IMR-90 (cell line): ENCODE measurements around the gene ZNF705A. TPM values are rescaled to one million over a fixed set of nuclear protein-coding genes. Genes with fewer than 3 reads are reported as not detected.
A peak's percentile ranks its signal among the peaks of the same experiment; 100 is the strongest.

Experiments
- ATAC-seq: fragments of 200-7000 bp; cut with Tn5 transposase; 2 replicates; pipeline ENCODE4 v1.9.1; 2020; ENCODE audit warnings: low read depth, mild to moderate bottlenecking, moderate library complexity
- BruUV-seq: library from RNA; stranded (reverse); fragments of 400-500 nt; replicated peaks from 2 replicates; lab custom pipeline; 2021; lab: Mats Ljungman, UMichigan
- CTCF ChIA-PET: fragments of 300-600 bp; formaldehyde crosslinking; extraction: SDS; loops from one replicate; lab custom pipeline; 2021; ENCODE audit warnings: antibody characterized with exemption; lab: Yijun Ruan, JAX
- POLR2A ChIA-PET: fragments of 300-600 bp; sonication (Branson Sonifier 250); formaldehyde crosslinking; loops from one replicate; lab custom pipeline; 2022; ENCODE audit warnings: antibody characterized with exemption; ENCODE audit not compliant: unreplicated experiment; lab: Charles Lee
- DNase-seq: peaks from one replicate; pipeline ENCODE4 v3.0.0; 2013
- H2AFZ ChIP-seq: replicated peaks from 2 replicates; pipeline ENCODE3; 2013; ENCODE audit warnings: low read length, mild to moderate bottlenecking; ENCODE audit not compliant: poor library complexity
- H2AK5ac ChIP-seq: 2 replicates; pipeline ENCODE4 v1.6.1; 2013; ENCODE audit warnings: low read depth, low read length, inconsistent platforms
- H2AK9ac ChIP-seq: replicated peaks from 2 replicates; pipeline ENCODE3; 2013; ENCODE audit warnings: mild to moderate bottlenecking, low read depth, low read length, moderate library complexity; ENCODE audit not compliant: poor library complexity
- H2BK120ac ChIP-seq: 2 replicates; pipeline ENCODE4 v1.6.1; 2013; ENCODE audit warnings: low read depth, low read length, inconsistent platforms
- H2BK15ac ChIP-seq: 3 replicates; pipeline ENCODE4 v1.6.1; 2013; ENCODE audit warnings: low read depth, low read length, inconsistent platforms
- H2BK20ac ChIP-seq: 2 replicates; pipeline ENCODE4 v1.6.1; 2013; ENCODE audit warnings: low read depth, mild to moderate bottlenecking, inconsistent platforms, low read length, moderate library complexity
- H2BK5ac ChIP-seq: 2 replicates; pipeline ENCODE4 v1.6.1; 2013; ENCODE audit warnings: mild to moderate bottlenecking, low read depth, low read length, inconsistent platforms; ENCODE audit not compliant: poor library complexity, severe bottlenecking
- H3K14ac ChIP-seq: replicated peaks from 2 replicates; pipeline ENCODE4 v1.6.1; 2013; ENCODE audit warnings: low read depth, low read length, inconsistent platforms
- H3K18ac ChIP-seq: 2 replicates; pipeline ENCODE4 v1.6.1; 2013; ENCODE audit warnings: low read depth, low read length, control low read depth
- H3K23ac ChIP-seq: 2 replicates; pipeline ENCODE4 v1.6.1; 2013; ENCODE audit warnings: low read depth, low read length, inconsistent platforms
- H3K27ac ChIP-seq: 2 replicates; pipeline ENCODE4 v1.5.1; 2013; ENCODE audit warnings: mild to moderate bottlenecking, control low read depth, low read length; ENCODE audit not compliant: insufficient read depth
- H3K27me3 ChIP-seq: 2 replicates; pipeline ENCODE4 v1.6.1; 2013; ENCODE audit warnings: low read length; ENCODE audit not compliant: control insufficient read depth, insufficient read depth
- H3K36me3 ChIP-seq: 2 replicates; pipeline ENCODE4 v1.6.1; 2013; ENCODE audit warnings: low read length, mixed read lengths; ENCODE audit not compliant: control insufficient read depth, insufficient read depth
- H3K4ac ChIP-seq: 2 replicates; pipeline ENCODE4 v1.6.1; 2013; ENCODE audit warnings: low read depth, low read length, inconsistent platforms
- H3K4me1 ChIP-seq: 2 replicates; pipeline ENCODE4 v1.6.1; 2013; ENCODE audit warnings: low read length, mixed read lengths; ENCODE audit not compliant: control insufficient read depth, insufficient read depth
- H3K4me2 ChIP-seq: 2 replicates; pipeline ENCODE4 v1.6.1; 2013; ENCODE audit warnings: low read depth, mild to moderate bottlenecking, control low read depth, low read length, moderate library complexity
- H3K4me3 ChIP-seq: 2 replicates; pipeline ENCODE4 v1.5.1; 2013; ENCODE audit warnings: low read depth, mild to moderate bottlenecking, control low read depth, low read length, moderate library complexity; ENCODE audit not compliant: insufficient read depth
- H3K56ac ChIP-seq: 2 replicates; pipeline ENCODE4 v1.6.1; 2013; ENCODE audit warnings: low read length, inconsistent platforms; ENCODE audit not compliant: insufficient read depth; ENCODE audit errors: extremely low read depth
- H3K79me1 ChIP-seq, 2 experiments: 2 replicates each; pipeline ENCODE4 v1.6.1; 2013; ENCODE audit warnings: low read length in 2 of 2, inconsistent platforms in 1 of 2, low read depth in 1 of 2
- H3K9ac ChIP-seq: 2 replicates; pipeline ENCODE4 v1.6.1; 2013; ENCODE audit warnings: low read depth, low read length, control low read depth
- H3K9me1 ChIP-seq: 2 replicates; pipeline ENCODE4 v1.6.1; 2013; ENCODE audit warnings: low read length, inconsistent platforms; ENCODE audit not compliant: insufficient read depth
- H3K9me3 ChIP-seq: 2 replicates; pipeline ENCODE4 v1.6.1; 2013; ENCODE audit warnings: low read length; ENCODE audit not compliant: control insufficient read depth, insufficient read depth
- H4K20me1 ChIP-seq: 2 replicates; pipeline ENCODE4 v1.6.1; 2013; ENCODE audit warnings: low read length, inconsistent platforms; ENCODE audit not compliant: insufficient read depth
- H4K5ac ChIP-seq: 2 replicates; pipeline ENCODE4 v1.6.1; 2013; ENCODE audit warnings: mild to moderate bottlenecking, low read depth, low read length, control low read depth
- H4K8ac ChIP-seq, 2 experiments: 2 replicates each; pipeline ENCODE4 v1.6.1; 2013; ENCODE audit warnings: low read depth in 2 of 2, low read length in 2 of 2, control low read depth in 1 of 2, inconsistent platforms in 1 of 2
- H4K91ac ChIP-seq: 2 replicates; pipeline ENCODE4 v1.6.1; 2013; ENCODE audit warnings: low read depth, low read length, inconsistent platforms; ENCODE audit not compliant: insufficient read depth
- CEBPB ChIP-seq: IDR thresholded peaks from 2 replicates; pipeline ENCODE4 v1.6.1; 2012; ENCODE audit warnings: low read depth, low read length, improper control_type of control experiment
- CTCF ChIP-seq: conservative IDR thresholded peaks from 2 replicates; pipeline ENCODE4 v1.5.1; 2012; ENCODE audit warnings: mild to moderate bottlenecking, low read depth, low read length, improper control_type of control experiment
- ELK1 ChIP-seq: fragments of 150-350 bp; IDR thresholded peaks from 2 replicates; pipeline ENCODE4 v1.6.1; 2016; ENCODE audit warnings: low read depth, mild to moderate bottlenecking, low read length, moderate library complexity, borderline replicate concordance
- POLR2A ChIP-seq: IDR thresholded peaks from 2 replicates; pipeline ENCODE4 v1.6.1; 2012; ENCODE audit warnings: mild to moderate bottlenecking, low read depth, low read length
- RAD21 ChIP-seq: IDR thresholded peaks from 2 replicates; pipeline ENCODE4 v1.6.1; 2012; ENCODE audit warnings: low read length, improper control_type of control experiment
- RFX5 ChIP-seq: IDR thresholded peaks from 2 replicates; pipeline ENCODE4 v1.8.0; 2012; ENCODE audit warnings: low read depth, mild to moderate bottlenecking, low read length, moderate library complexity
- SMC3 ChIP-seq: fragments of 150-350 bp; IDR thresholded peaks from 2 replicates; pipeline ENCODE4 v1.6.1; 2016; ENCODE audit warnings: low read depth, mild to moderate bottlenecking, antibody characterized with exemption, low read length, moderate library complexity
- WGBS, 2 experiments: methylation state at CpG; one replicate each; pipeline versions ENCODE4 v1.1.5 to v1.1.7; 2013; ENCODE audit warnings: missing lambda C conversion rate in 2 of 2; ENCODE audit not compliant: insufficient read length in 1 of 2; ENCODE audit errors: extremely low coverage in 2 of 2; 5-methylcytosine and 5-hydroxymethylcytosine counted together
- dilution Hi-C: fragments of 300-500 bp; cut with HindIII; formaldehyde crosslinking; loops from one replicate; pipeline ENCODE4 v1.14.3; 2018; ENCODE audit warnings: low sequenced_read_pairs; ENCODE audit not compliant: unreplicated experiment
- in situ Hi-C: fragments of 300-500 bp; cut with MboI; formaldehyde crosslinking; loops from 3 replicates; pipeline ENCODE4 v1.14.3; 2019; ENCODE audit warnings: low sequenced_read_pairs, inconsistent platforms, mixed read lengths
- intact Hi-C: fragments of 100-400 bp; cut with micrococcal nuclease; formaldehyde crosslinking; loops from 2 replicates; pipeline ENCODE4 v1.10.0; 2022
- polyA plus RNA-seq, 3 experiments: library from polyadenylated mRNA; depleted of rRNA; stranded (reverse); fragments of >200 nt; gene quantifications; 2 replicates each; pipeline ENCODE4 v1.2.3, GENCODE V29; 2012; ENCODE audit warnings: low replicate concordance in 1 of 3
- total RNA-seq: library from RNA; depleted of rRNA; stranded (reverse); fragments of >200 nt; gene quantifications from 2 replicates; pipeline ENCODE4 v1.2.3, GENCODE V29; 2012

Gene ZNF705A
- total and polyA plus RNA-seq, 2 of the 4 experiments (the other 2 are of a cell fraction) = not detected

GRCh38 chr12:8108808-8109398 lies 47.9 kb upstream of the ZNF705A start:
- Histone ChIP-seq H4K5ac (no peak overlapping the region), H2BK120ac (no peak overlapping the region), H2AFZ (no peak overlapping the region), H3K14ac (no peak overlapping the region), H3K9me1 (no peaks in the 10 kb centered on the region), H3K18ac (no peak overlapping the region), H3K36me3 (peaks cover 2% of the 10 kb centered on the region; the same call in 1 of the 2 replicates), H3K4ac (no peak overlapping the region), H2AK5ac (no peak overlapping the region), H3K23ac (no peak overlapping the region), H2BK5ac (no peak overlapping the region), H3K56ac (no peak overlapping the region), H3K27me3 (no peaks in the 10 kb centered on the region), H2AK9ac (no peak overlapping the region), H3K79me1 (no peaks in the 10 kb centered on the region), H4K8ac (no peak overlapping the region), H3K9me3 (0 out of 2 replicates have a peak, but pooled peaks cover 1% of the 10 kb centered on the region), H3K4me3 (no peak overlapping the region), H2BK20ac (no peak overlapping the region), H4K20me1 (no peaks in the 10 kb centered on the region), H3K9ac (peak overlapping the region; percentile 62), H3K27ac (no peak overlapping the region), H3K4me1 (no peaks in the 10 kb centered on the region), H4K91ac (no peak overlapping the region), H3K4me2 (0 out of 2 replicates have a peak overlapping the region, but pooled peaks have one; percentile 54), H2BK15ac (no peak overlapping the region)
- TF ChIP-seq RFX5 (no peak), RAD21 (peak; percentile 99), ELK1 (no peak), POLR2A (peak; percentile 60; the same call in 1 of the 2 replicates), CEBPB (no peak), SMC3 (peak; percentile 99), CTCF (peak; percentile 99)
- intact Hi-C loops (loop anchor here (1.0 kb wide), 4 partner anchors 71 to 281 kb away; no protein-coding TSS in a partner anchor), in situ Hi-C loops (loop anchor here (10.0 to 25.0 kb wide), 2 partner anchors 126 to 253 kb away; no protein-coding TSS in a partner anchor), dilution Hi-C loops (no loop called here)
- peak; percentile 79 for DNase-seq
- no TSS peak for BruUV-seq
- ATAC-seq = peak; percentile 97
- WGBS, 2 experiments = 40% methylated on average over 1 of the region's 3 CpGs; no CpG with 5 or more reads in 1 of the 2 experiments
- POLR2A ChIA-PET = no interaction called here
- CTCF ChIA-PET = interaction anchor here (1.5 to 2.4 kb wide), 2 partner anchors 122 to 281 kb away, joined by 3 to 10 read pairs; no protein-coding TSS in a partner anchor
